ENCODE results near the gene COL27A1. TPM values are rescaled to one million over a fixed set of nuclear protein-coding genes. Genes with fewer than 3 reads are reported as not detected.

The COL27A1 gene
- total and polyA plus RNA-seq, 2 donors, result 12.6 to 24.0 TPM

DNA sequence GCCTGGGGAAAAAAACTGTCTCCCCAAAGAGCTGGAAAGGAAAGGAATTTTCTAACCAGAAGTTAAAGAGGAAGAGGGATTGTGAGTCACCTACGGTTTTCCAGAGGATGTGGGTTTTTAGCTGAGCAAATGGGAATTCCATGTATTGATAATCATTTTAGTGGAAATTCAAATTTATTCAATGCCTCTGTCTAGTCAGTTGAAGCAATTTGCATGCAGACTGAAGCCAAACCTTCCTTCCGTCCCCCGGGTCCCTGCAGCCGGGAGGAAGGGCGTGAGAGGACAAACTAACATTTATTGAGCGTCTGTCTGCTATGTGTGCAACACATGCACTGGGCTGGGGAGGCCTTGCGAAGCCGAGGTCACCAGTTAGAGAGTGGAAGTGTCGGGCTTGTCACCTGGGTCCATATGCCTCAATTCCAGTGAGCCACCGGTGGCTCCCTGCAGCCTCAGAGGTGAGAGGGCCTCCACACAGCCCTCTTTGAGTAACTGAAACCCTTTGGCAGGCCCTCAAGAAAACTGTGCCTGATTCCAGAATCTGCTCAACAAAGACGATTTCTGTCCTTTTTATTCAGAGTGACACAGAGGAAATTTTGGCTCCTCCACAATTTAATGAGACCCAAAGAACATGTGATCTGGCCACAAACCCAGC, 70.3 kb downstream of the COL27A1 start:
- Histone ChIP-seq H3K27ac (ENCODE audit: low read depth in 1 of 2, low read length in 1 of 2) (no peak overlapping the region), H3K27me3 (ENCODE audit: control insufficient read depth in 2 of 2, insufficient read depth in 1 of 2, low read length in 1 of 2) (no peaks in the 10 kb centered on the region), H3K36me3 (ENCODE audit: control insufficient read depth in 2 of 2, insufficient read depth in 2 of 2, low read length in 1 of 2) (no peaks in the 10 kb centered on the region), H3K4me1 (ENCODE audit: control insufficient read depth in 2 of 2, insufficient read depth in 2 of 2, low read length in 2 of 2) (no peaks in the 10 kb centered on the region), H3K4me3 (ENCODE audit: low read length in 2 of 2) (no peak overlapping the region), H3K9me3 (ENCODE audit: control insufficient read depth in 2 of 2, insufficient read depth in 1 of 2, low read length in 1 of 2) (no peaks in the 10 kb centered on the region)
- WGBS, result 90% methylated on average over 11 of the region's 11 CpGs
- no peak for DNase-seq (ENCODE audit: low read depth in 6 of 9, low spot score in 9 of 9)

DNA sequence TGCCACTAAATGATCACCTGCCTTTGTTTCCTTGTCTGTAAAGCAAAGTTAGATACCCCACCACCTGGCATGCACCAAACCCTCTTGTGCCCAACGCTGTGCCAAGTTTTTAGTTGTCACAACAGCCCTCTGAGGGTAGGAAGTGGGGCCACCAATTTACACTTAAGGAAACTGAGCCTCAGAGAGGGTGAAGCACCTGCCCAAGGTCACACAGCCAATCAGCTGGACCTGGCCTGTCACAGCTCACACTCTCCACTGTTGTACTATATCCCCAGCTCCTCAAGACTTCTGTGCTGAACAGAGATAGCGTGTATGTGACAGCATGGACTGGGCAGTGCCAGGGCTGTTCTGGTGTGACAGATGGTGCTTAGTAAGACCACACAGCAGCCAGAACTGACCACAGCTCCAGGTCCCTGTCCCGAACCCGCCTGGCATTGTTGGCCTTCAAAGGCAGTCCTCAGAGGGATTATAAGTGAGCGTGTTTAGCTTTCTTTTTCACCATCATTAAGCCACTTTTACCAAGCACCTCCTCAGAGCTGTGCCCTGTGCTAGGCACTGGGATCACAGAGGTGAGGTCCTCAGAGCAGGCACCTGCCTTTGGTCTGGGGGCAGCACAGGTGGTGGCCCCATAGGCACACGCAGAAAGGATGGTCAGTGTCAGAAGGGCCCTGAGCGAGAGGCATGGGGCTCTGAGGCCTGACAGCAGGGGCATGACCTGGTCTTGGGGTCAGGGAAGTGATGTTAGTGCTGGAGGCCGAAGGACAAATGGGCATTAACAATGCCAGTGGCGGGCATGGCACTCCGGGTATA, 71.1 kb downstream of the COL27A1 start:
- Histone ChIP-seq H3K9me3 (ENCODE audit: control insufficient read depth in 2 of 2, insufficient read depth in 1 of 2, low read length in 1 of 2) (no peaks in the 10 kb centered on the region), H3K27me3 (ENCODE audit: control insufficient read depth in 2 of 2, insufficient read depth in 1 of 2, low read length in 1 of 2) (no peaks in the 10 kb centered on the region), H3K36me3 (ENCODE audit: control insufficient read depth in 2 of 2, insufficient read depth in 2 of 2, low read length in 1 of 2) (no peaks in the 10 kb centered on the region), H3K4me3 (ENCODE audit: low read length in 2 of 2) (no peak overlapping the region), H3K27ac (ENCODE audit: low read depth in 1 of 2, low read length in 1 of 2) (no peak overlapping the region), H3K4me1 (ENCODE audit: control insufficient read depth in 2 of 2, insufficient read depth in 2 of 2, low read length in 2 of 2) (no peaks in the 10 kb centered on the region)
- DNase-seq (ENCODE audit: low read depth in 6 of 9, low spot score in 9 of 9), result no peak
- 96% methylated on average over 10 of the region's 10 CpGs for WGBS

DNA sequence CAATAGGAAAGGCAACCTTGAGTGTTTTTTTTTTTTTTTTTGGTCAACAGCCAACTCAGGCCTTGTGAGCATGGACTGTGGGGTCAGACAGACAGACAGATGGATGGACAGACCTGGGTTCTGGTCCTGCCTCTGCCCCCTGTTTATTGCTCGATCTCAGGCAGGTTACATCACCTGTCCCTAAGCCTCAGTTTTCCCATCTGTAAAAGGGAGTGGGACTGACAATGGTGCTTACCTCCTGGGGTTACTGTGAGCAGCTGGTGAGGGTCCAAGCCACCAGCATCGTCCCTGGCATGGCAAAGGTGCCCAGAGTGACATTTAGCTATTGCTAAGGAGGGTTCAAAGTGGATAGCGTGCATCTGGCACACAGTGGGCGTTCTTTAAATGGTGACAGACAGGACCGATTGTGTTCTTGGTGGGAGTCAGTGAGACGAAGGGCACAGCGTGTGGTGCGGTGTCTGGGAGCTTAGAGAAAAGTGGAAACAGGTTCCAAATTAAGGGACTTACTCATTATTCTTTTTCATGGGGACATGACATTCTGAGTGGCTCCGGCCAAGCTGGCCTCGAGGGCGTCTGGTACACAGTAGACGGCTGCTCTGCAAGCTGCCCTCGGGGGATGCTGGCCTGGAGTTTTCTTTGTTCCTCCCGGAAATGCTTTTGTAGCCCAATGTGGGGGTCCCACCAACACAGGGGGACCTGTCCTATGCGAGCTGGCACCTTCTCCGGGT, 72.1 kb downstream of the COL27A1 start:
- 92% methylated on average over 16 of the region's 16 CpGs for WGBS

DNA sequence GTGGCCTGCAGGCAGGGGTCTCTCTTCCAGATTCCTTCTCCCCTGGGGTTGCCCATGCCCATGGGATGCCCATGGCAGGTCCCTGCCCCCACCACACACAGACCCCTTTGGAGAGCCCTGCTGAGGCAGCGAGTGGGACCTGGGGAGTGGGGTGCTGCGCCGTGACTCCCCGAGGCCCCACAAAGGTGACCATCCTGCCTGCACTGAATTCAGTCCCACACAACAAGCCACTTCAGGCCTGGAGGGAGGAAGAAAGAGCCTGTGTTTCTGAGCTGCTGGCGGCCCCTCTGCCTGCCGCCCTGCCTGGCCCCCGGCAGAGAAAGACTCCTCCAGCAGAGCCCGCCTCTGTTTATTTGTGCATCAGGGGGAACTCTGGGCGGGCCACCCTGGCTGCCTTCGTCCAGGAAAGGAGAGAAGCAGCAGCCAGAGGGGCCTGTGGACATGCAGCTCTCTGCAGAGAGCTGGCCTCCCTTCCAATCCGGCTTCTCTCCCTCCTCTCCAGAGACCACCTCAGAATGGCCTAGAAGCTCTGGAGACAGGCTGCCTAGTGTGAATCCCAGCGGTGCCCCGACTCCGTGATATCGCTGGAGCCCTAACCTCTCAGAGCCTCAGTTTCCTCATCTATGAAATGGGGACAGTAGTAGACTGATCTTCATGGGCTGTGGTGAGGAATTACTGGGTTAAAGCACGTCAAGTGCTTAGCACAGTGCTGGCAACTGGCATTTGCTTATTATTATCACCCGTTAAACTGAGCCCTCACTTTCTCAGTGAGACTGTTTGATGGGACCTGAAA, 72.9 kb downstream of the COL27A1 start:
- H3K4me1 ChIP-seq (ENCODE audit: control insufficient read depth in 2 of 2, insufficient read depth in 2 of 2, low read length in 2 of 2), result peaks cover 0 to 3% of the 10 kb centered on the region in 2 donors
- WGBS, result 92% methylated on average over 17 of the region's 17 CpGs
- no peak overlapping the region for H3K27ac ChIP-seq (ENCODE audit: low read depth in 1 of 2, low read length in 1 of 2)
- no peaks in the 10 kb centered on the region for H3K9me3 ChIP-seq (ENCODE audit: control insufficient read depth in 2 of 2, insufficient read depth in 1 of 2, low read length in 1 of 2)
- no peaks in the 10 kb centered on the region for H3K27me3 ChIP-seq (ENCODE audit: control insufficient read depth in 2 of 2, insufficient read depth in 1 of 2, low read length in 1 of 2)
- H3K36me3 ChIP-seq (ENCODE audit: control insufficient read depth in 2 of 2, insufficient read depth in 2 of 2, low read length in 1 of 2), result no peaks in the 10 kb centered on the region
- no peak for DNase-seq (ENCODE audit: low read depth in 6 of 9, low spot score in 9 of 9)
- H3K4me3 ChIP-seq (ENCODE audit: low read length in 2 of 2), result no peak overlapping the region

More for the DNA sequence above, 72.1 kb downstream of the COL27A1 start:
- Histone ChIP-seq H3K4me1 (ENCODE audit: control insufficient read depth in 2 of 2, insufficient read depth in 2 of 2, low read length in 2 of 2) (no peaks in the 10 kb centered on the region), H3K27ac (ENCODE audit: low read depth in 1 of 2, low read length in 1 of 2) (no peak overlapping the region), H3K4me3 (ENCODE audit: low read length in 2 of 2) (no peak overlapping the region), H3K27me3 (ENCODE audit: control insufficient read depth in 2 of 2, insufficient read depth in 1 of 2, low read length in 1 of 2) (no peaks in the 10 kb centered on the region), H3K36me3 (ENCODE audit: control insufficient read depth in 2 of 2, insufficient read depth in 2 of 2, low read length in 1 of 2) (no peaks in the 10 kb centered on the region), H3K9me3 (ENCODE audit: control insufficient read depth in 2 of 2, insufficient read depth in 1 of 2, low read length in 1 of 2) (no peaks in the 10 kb centered on the region)
- DNase-seq (ENCODE audit: low read depth in 6 of 9, low spot score in 9 of 9), result no peak

DNA sequence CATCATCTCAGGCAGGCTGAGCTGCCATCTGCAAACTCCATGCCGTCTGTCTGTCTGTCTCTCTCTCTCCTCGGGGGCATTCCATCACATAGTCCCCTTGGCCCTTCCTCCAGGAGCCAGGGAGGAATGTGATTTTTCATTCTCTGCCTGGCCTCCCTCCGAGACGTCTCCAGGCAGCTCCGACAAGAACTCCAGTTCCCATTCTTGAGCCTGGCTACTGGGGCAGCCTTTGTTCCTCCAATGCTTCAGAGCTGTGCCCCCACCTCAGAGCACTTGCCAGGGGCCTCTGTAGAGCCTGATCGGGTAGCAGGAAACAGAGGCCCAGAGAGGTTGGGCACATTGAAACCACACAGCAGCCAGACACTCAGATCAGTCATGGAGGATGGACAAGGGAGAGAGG, 74.0 kb downstream of the COL27A1 start:
- H3K4me3 ChIP-seq (ENCODE audit: low read length in 2 of 2), result no peak overlapping the region
- H3K36me3 ChIP-seq (ENCODE audit: control insufficient read depth in 2 of 2, insufficient read depth in 2 of 2, low read length in 1 of 2), result no peaks in the 10 kb centered on the region
- no peaks in the 10 kb centered on the region for H3K9me3 ChIP-seq (ENCODE audit: control insufficient read depth in 2 of 2, insufficient read depth in 1 of 2, low read length in 1 of 2)
- peaks cover 0 to 3% of the 10 kb centered on the region in 2 donors for H3K4me1 ChIP-seq (ENCODE audit: control insufficient read depth in 2 of 2, insufficient read depth in 2 of 2, low read length in 2 of 2)
- 92% methylated on average over 6 of the region's 6 CpGs for WGBS
- no peaks in the 10 kb centered on the region for H3K27me3 ChIP-seq (ENCODE audit: control insufficient read depth in 2 of 2, insufficient read depth in 1 of 2, low read length in 1 of 2)
- no peak overlapping the region for H3K27ac ChIP-seq (ENCODE audit: low read depth in 1 of 2, low read length in 1 of 2)
- no peak for DNase-seq (ENCODE audit: low read depth in 6 of 9, low spot score in 9 of 9)

DNA sequence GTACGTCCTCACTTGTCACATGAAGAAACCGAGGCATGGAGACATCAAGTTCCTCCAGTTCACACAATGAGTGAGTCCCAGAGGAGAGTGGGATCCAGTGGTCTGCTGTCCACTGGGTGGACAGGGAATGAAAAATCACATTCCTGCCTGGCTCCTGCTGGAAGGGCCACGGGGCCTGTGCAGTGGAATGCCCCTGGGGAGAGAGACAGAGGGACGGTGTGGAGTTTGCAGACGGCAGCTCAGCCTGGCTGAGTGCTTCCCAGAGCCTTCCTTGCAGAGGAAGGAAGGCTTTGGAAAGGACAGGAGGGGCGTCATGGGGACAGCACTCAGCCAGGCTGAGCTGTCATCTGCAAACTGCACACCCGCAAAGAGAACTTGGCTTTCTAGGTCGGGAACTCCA, 74.7 kb downstream of the COL27A1 start:
- peaks cover 0 to 5% of the 10 kb centered on the region in 2 donors for H3K4me1 ChIP-seq (ENCODE audit: control insufficient read depth in 2 of 2, insufficient read depth in 2 of 2, low read length in 2 of 2)
- WGBS, result 94% methylated on average over 8 of the region's 8 CpGs
- H3K4me3 ChIP-seq (ENCODE audit: low read length in 2 of 2), result no peak overlapping the region
- no peak overlapping the region for H3K27ac ChIP-seq (ENCODE audit: low read depth in 1 of 2, low read length in 1 of 2)
- H3K36me3 ChIP-seq (ENCODE audit: control insufficient read depth in 2 of 2, insufficient read depth in 2 of 2, low read length in 1 of 2), result no peaks in the 10 kb centered on the region
- no peak for DNase-seq (ENCODE audit: low read depth in 6 of 9, low spot score in 9 of 9)
- H3K27me3 ChIP-seq (ENCODE audit: control insufficient read depth in 2 of 2, insufficient read depth in 1 of 2, low read length in 1 of 2), result no peaks in the 10 kb centered on the region
- no peaks in the 10 kb centered on the region for H3K9me3 ChIP-seq (ENCODE audit: control insufficient read depth in 2 of 2, insufficient read depth in 1 of 2, low read length in 1 of 2)

DNA sequence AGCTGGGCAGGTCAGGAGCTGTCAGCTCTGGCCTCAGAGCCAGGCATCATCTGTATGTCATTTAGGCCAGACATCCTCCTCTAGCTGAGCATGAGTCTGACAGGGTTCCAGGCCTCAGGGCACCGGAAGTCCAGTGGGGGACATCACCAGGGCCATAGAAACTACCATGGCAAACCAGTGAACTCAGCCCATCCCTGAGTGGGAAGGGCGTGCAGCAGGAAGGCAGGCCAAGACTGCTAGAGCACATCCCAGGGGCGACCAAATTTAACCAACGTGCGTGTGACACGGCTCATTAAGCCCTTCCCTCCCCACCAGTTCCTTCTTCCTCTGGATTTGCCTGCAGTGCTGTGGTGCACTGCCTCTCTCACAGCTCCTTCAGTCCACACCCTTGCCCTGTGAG, 75.9 kb downstream of the COL27A1 start:
- peaks cover 0 to 7% of the 10 kb centered on the region in 2 donors for H3K4me1 ChIP-seq (ENCODE audit: control insufficient read depth in 2 of 2, insufficient read depth in 2 of 2, low read length in 2 of 2)
- H3K27me3 ChIP-seq (ENCODE audit: control insufficient read depth in 2 of 2, insufficient read depth in 1 of 2, low read length in 1 of 2), result peaks cover 0 to 2% of the 10 kb centered on the region in 2 donors
- no peaks in the 10 kb centered on the region for H3K9me3 ChIP-seq (ENCODE audit: control insufficient read depth in 2 of 2, insufficient read depth in 1 of 2, low read length in 1 of 2)
- no peak overlapping the region for H3K27ac ChIP-seq (ENCODE audit: low read depth in 1 of 2, low read length in 1 of 2)
- no peak for DNase-seq (ENCODE audit: low read depth in 6 of 9, low spot score in 9 of 9)
- WGBS, result 91% methylated on average over 6 of the region's 6 CpGs
- H3K36me3 ChIP-seq (ENCODE audit: control insufficient read depth in 2 of 2, insufficient read depth in 2 of 2, low read length in 1 of 2), result no peaks in the 10 kb centered on the region
- no peak overlapping the region for H3K4me3 ChIP-seq (ENCODE audit: low read length in 2 of 2)

DNA sequence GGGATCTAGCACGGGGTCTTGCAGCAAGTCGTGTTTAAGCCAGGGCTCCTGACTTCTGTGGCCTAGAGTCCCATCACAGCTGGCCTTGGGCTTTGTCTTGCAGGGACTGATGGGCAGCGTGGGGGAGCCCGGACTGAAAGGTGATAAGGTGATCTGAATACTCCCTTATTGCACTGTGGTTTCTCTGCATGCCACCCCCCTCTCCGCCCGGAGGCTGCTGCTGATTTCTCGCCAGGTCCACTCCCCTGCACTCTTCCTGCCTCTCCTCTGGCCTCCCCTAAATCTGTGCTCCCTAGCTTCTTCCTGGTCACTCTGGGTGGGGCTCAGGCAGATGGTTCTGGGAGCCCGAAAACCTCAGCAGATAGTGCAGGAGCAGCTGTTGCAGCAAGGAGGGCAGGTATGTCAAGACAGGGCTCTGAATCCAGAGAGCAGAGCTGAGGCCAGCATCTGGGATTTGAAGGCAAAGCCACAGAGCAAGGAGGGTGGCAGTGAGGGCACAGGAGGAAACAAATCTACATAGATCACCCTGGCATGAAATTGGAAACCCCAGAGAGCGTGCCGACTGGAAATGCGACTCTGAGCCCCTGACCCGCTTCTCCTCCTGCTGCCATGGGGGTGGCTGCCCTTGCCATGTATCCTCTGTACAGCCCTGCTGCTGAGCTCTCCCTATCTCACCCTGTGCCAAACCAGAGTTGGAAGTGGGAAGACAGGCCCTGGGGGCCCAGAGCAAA, 76.5 kb downstream of the COL27A1 start:
- Histone ChIP-seq H3K27ac (ENCODE audit: low read depth in 1 of 2, low read length in 1 of 2) (no peak overlapping the region), H3K36me3 (ENCODE audit: control insufficient read depth in 2 of 2, insufficient read depth in 2 of 2, low read length in 1 of 2) (no peaks in the 10 kb centered on the region), H3K27me3 (ENCODE audit: control insufficient read depth in 2 of 2, insufficient read depth in 1 of 2, low read length in 1 of 2) (peaks cover 0 to 2% of the 10 kb centered on the region in 2 donors), H3K4me3 (ENCODE audit: low read length in 2 of 2) (no peak overlapping the region), H3K4me1 (ENCODE audit: control insufficient read depth in 2 of 2, insufficient read depth in 2 of 2, low read length in 2 of 2) (peaks cover 0 to 7% of the 10 kb centered on the region in 2 donors), H3K9me3 (ENCODE audit: control insufficient read depth in 2 of 2, insufficient read depth in 1 of 2, low read length in 1 of 2) (no peaks in the 10 kb centered on the region)
- no peak for DNase-seq (ENCODE audit: low read depth in 6 of 9, low spot score in 9 of 9)
- 86% methylated on average over 12 of the region's 12 CpGs for WGBS
